Endometrial microvascular endothelial cells (primary cell): ENCODE measurements around the gene GGT7. TPM values are rescaled to one million over a fixed set of nuclear protein-coding genes. Genes with fewer than 3 reads are reported as not detected.
"Not testable (repeated sequence)": the region's sequence is repeated elsewhere in the genome, so short reads cannot be mapped to it uniquely, and the experiment has no call there.

Experiments
- in situ Hi-C: cut with HindIII; loops from 2 replicates; pipeline ENCODE4 v1.10.0; 2017; ENCODE audit warnings: low sequenced_read_pairs, low pct_unique_long_range_greater_than_20kb; ENCODE audit errors: inconsistent ontology term
- total RNA-seq: library from RNA; depleted of rRNA; stranded (reverse); fragments of >200 nt; gene quantifications from one replicate; pipeline ENCODE4 v1.2.3, GENCODE V29; 2015; ENCODE audit errors: inconsistent ontology term

Gene GGT7
- total RNA-seq, 1 donor from 2014 or later = 0.19 TPM

GRCh38 chr20:34808583-34808982 lies 64.1 kb downstream of the GGT7 start:
- in situ Hi-C loops = no loop called here

GRCh38 chr20:34807944-34808465 lies 64.7 kb downstream of the GGT7 start:
- in situ Hi-C loops = not testable (repeated sequence)

GRCh38 chr20:34806255-34806654 lies 66.4 kb downstream of the GGT7 start:
- in situ Hi-C loops = no loop called here

DNA sequence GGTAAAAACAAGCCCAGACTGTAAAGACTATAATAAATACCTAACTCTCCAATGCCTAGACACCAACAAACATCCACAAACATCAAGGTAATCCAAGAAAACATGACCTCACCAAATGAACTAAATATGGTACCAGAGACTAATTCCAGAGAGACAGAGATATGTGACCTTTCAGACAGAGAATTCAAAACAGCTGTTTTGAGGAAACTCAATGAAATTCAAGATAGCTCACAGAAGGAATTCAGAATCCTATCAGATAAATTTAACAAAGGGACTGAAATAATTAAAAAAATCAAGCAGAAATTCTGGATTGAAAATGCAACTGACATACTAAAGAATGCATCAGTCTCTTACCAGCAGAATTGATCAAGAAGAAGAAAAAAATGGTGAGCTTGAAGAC lies 73.8 kb downstream of the GGT7 start:
- in situ Hi-C loops = no loop called here

GRCh38 chr20:34798328-34798727 lies 74.3 kb downstream of the GGT7 start:
- in situ Hi-C loops = no loop called here

GRCh38 chr20:34797012-34797995 lies 75.4 kb downstream of the GGT7 start:
- in situ Hi-C loops = no loop called here

Other genes starting within 250 kb of the GGT7 start
- gene PIGU, start 195.8 kb downstream of the GGT7 start, total RNA-seq = 22.5 TPM
- gene TP53INP2, start 168.5 kb downstream of the GGT7 start, total RNA-seq = 5.4 TPM
- 12.4 TPM for gene NCOA6, start 47.2 kb downstream of the GGT7 start, total RNA-seq
- gene ACSS2, start 3.8 kb upstream of the GGT7 start, total RNA-seq = 38.2 TPM
- gene GSS, start 83.0 kb upstream of the GGT7 start, total RNA-seq = 141 TPM
- not detected for gene MYH7B, start 83.0 kb upstream of the GGT7 start, total RNA-seq
- 92.9 TPM for gene TRPC4AP, start 220.0 kb upstream of the GGT7 start, total RNA-seq